ENCODE measurements around the gene ATG9B. TPM values are rescaled to one million over a fixed set of nuclear protein-coding genes. Genes with fewer than 3 reads are reported as not detected.

Gene ATG9B
- total and polyA plus RNA-seq, 9 of the 15 experiments (the other 6 are each of a cell fraction or from before 2014, with no cell fraction given) = 0.29 to 8.0 (median 2.1) TPM

- no peak for TF ChIP-seq ZNF518B (CRISPR knock-in tag; IDR thresholded peaks at IDR 0.05)
- peak; percentile 93 for TF ChIP-seq CCNT2 (IDR thresholded peaks at IDR 0.05; ENCODE audit: borderline replicate concordance, extremely low read depth, insufficient read length, low read depth, low read length)
- TF ChIP-seq MYBL2 (IDR thresholded peaks at IDR 0.05; ENCODE audit: low read depth) = peak; percentile 67; the same call in 1 of the 2 replicates
- no peak for TF ChIP-seq MYBL2 (CRISPR knock-in tag; IDR thresholded peaks at IDR 0.05; ENCODE audit: borderline replicate concordance)
- TF ChIP-seq HNRNPLL (IDR thresholded peaks at IDR 0.05; ENCODE audit: low read depth, low read length, poor library complexity, severe bottlenecking) = no peak
- TF ChIP-seq ZKSCAN8 (CRISPR knock-in tag; IDR thresholded peaks at IDR 0.05) = no peak
- peak; percentile 98 for TF ChIP-seq HMGN3 (IDR thresholded peaks at IDR 0.05; ENCODE audit: borderline replicate concordance, extremely low read depth, insufficient read length, low read depth, low read length)
- no peak for TF ChIP-seq EHMT2 (IDR thresholded peaks at IDR 0.05)
- peak; percentile 64; the same call in 1 of the 2 replicates for TF ChIP-seq RAD51 (IDR thresholded peaks at IDR 0.05; ENCODE audit: borderline replicate concordance, low read depth)
- no peak for TF ChIP-seq RBM25 (IDR thresholded peaks at IDR 0.05; ENCODE audit: low read depth, low read length, severe bottlenecking)
- peak; percentile 96 for TF ChIP-seq CTBP1 (IDR thresholded peaks at IDR 0.05; ENCODE audit: borderline replicate concordance)
- TF ChIP-seq ZNF143 (CRISPR knock-in tag; IDR thresholded peaks at IDR 0.05) = no peak
- TF ChIP-seq, protein P1, sequence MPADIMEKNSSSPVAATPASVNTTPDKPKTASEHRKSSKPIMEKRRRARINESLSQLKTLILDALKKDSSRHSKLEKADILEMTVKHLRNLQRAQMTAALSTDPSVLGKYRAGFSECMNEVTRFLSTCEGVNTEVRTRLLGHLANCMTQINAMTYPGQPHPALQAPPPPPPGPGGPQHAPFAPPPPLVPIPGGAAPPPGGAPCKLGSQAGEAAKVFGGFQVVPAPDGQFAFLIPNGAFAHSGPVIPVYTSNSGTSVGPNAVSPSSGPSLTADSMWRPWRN (IDR thresholded peaks at IDR 0.05; ENCODE audit: low read depth) = 0 out of 2 replicates have a peak, but pooled peaks have one; percentile 57
- TF ChIP-seq BRF1 (IDR thresholded peaks at IDR 0.05; ENCODE audit: borderline replicate concordance, extremely low read depth, insufficient read length) = no peak
- TF ChIP-seq SMARCE1 (IDR thresholded peaks at IDR 0.05) = peak; percentile 78; the same call in 1 of the 2 replicates
- no peak for TF ChIP-seq RFX1 (IDR thresholded peaks at IDR 0.05)
- TF ChIP-seq NR2F6 (CRISPR knock-in tag; IDR thresholded peaks at IDR 0.05) = no peak
- no peak for TF ChIP-seq HSF4 (CRISPR knock-in tag; IDR thresholded peaks at IDR 0.05; ENCODE audit: borderline replicate concordance)
- TF ChIP-seq, protein P2, sequence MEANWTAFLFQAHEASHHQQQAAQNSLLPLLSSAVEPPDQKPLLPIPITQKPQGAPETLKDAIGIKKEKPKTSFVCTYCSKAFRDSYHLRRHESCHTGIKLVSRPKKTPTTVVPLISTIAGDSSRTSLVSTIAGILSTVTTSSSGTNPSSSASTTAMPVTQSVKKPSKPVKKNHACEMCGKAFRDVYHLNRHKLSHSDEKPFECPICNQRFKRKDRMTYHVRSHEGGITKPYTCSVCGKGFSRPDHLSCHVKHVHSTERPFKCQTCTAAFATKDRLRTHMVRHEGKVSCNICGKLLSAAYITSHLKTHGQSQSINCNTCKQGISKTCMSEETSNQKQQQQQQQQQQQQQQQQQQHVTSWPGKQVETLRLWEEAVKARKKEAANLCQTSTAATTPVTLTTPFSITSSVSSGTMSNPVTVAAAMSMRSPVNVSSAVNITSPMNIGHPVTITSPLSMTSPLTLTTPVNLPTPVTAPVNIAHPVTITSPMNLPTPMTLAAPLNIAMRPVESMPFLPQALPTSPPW (CRISPR knock-in tag; IDR thresholded peaks at IDR 0.05) = peak; percentile 71
- TF ChIP-seq ZBTB1 (CRISPR knock-in tag; IDR thresholded peaks at IDR 0.05; ENCODE audit: borderline replicate concordance, low read depth) = 0 out of 2 replicates have a peak, but pooled peaks have one; percentile 11
- no peak for TF ChIP-seq SRSF3 (IDR thresholded peaks at IDR 0.05; ENCODE audit: insufficient read depth, low read length)
- TF ChIP-seq SRSF7 (optimal IDR thresholded peaks at IDR 0.05; ENCODE audit: low read depth, low read length) = no peak
- TF ChIP-seq NFE2 (IDR thresholded peaks at IDR 0.05; ENCODE audit: low read depth) = peak; percentile 41; the same call in 1 of the 2 replicates
Measured at GRCh38 chr7:151008511-151009323, 15.6 kb downstream of the ATG9B start (continued).
